Activated CD4-positive, alpha-beta T cell treated with anti-CD3 and anti-CD28 coated beads, Interleukin-2, amount 10 ng/mL, durations not matched to agents 7 days and 5 days (primary cell): ENCODE data around the gene SOSTDC1. TPM values are rescaled to one million over a fixed set of nuclear protein-coding genes. Genes with fewer than 3 reads are reported as not detected.
"Not testable (repeated sequence)": the region's sequence is repeated elsewhere in the genome, so short reads cannot be mapped to it uniquely, and the experiment has no call there.

Experiments used
- CTCF ChIA-PET: fragments of 350-600 bp; sonication (Branson Sonifier 250); formaldehyde crosslinking; loops from one replicate; lab custom pipeline; 2021; ENCODE audit warnings: antibody characterized with exemption; lab: Charles Lee
- POLR2A ChIA-PET: fragments of 350-600 bp; sonication (Branson Sonifier 250); formaldehyde crosslinking; loops from one replicate; lab custom pipeline; 2021; ENCODE audit warnings: antibody characterized with exemption; lab: Charles Lee
- DNase-seq: peaks from one replicate; pipeline ENCODE4 v3.0.0-alpha.2; 2020
- H3K27ac Mint-ChIP-seq: one replicate; pipeline ENCODE4 v1.8.0; 2021; ENCODE audit warnings: mild to moderate bottlenecking, moderate library complexity, mixed read lengths
- H3K27me3 Mint-ChIP-seq: one replicate; pipeline ENCODE4 v1.8.0; 2021; ENCODE audit warnings: mixed read lengths
- H3K36me3 Mint-ChIP-seq: one replicate; pipeline ENCODE4 v1.8.0; 2021; ENCODE audit warnings: low read depth, mixed read lengths
- H3K4me1 Mint-ChIP-seq: one replicate; pipeline ENCODE4 v1.8.0; 2021; ENCODE audit warnings: mixed read lengths
- H3K4me3 Mint-ChIP-seq: one replicate; pipeline ENCODE4 v1.8.0; 2021; ENCODE audit warnings: mild to moderate bottlenecking, moderate library complexity, mixed read lengths
- H3K9me3 Mint-ChIP-seq: one replicate; pipeline ENCODE4 v1.8.0; 2021; ENCODE audit warnings: mixed read lengths
- total RNA-seq, 2 experiments: library from RNA; stranded (reverse); gene quantifications; one replicate each; pipeline ENCODE4 v1.2.3, GENCODE V29; 2021

SOSTDC1 gene
- total RNA-seq, 2 experiments from 2014 or later = not detected

- ChIA-PET POLR2A (no interaction called here), CTCF (interaction anchor here (1.5 kb wide), 1 partner anchor 43 kb away, joined by 4 read pairs; no protein-coding TSS in a partner anchor)
- no peaks in the 10 kb centered on the region for H3K4me1 Mint-ChIP-seq
- no peaks in the 10 kb centered on the region for H3K36me3 Mint-ChIP-seq
- DNase-seq = no peak
- no peaks in the 10 kb centered on the region for H3K27me3 Mint-ChIP-seq
- H3K27ac Mint-ChIP-seq = no peak overlapping the region
- no peaks in the 10 kb centered on the region for H3K9me3 Mint-ChIP-seq
- H3K4me3 Mint-ChIP-seq = no peak overlapping the region
These were observed 15.2 kb downstream of the SOSTDC1 start for GRCh38 chr7:16450366-16450765.

GRCh38 chr7:16447876-16448275, 17.7 kb downstream of the SOSTDC1 start:
- Mint-ChIP-seq H3K9me3 (no peaks in the 10 kb centered on the region), H3K27me3 (no peaks in the 10 kb centered on the region), H3K4me3 (no peak overlapping the region), H3K27ac (no peak overlapping the region), H3K4me1 (no peaks in the 10 kb centered on the region), H3K36me3 (no peaks in the 10 kb centered on the region)
- DNase-seq = no peak
- CTCF ChIA-PET = no interaction called here
- POLR2A ChIA-PET = no interaction called here

GRCh38 chr7:16446508-16446907, 19.0 kb downstream of the SOSTDC1 start:
- Mint-ChIP-seq H3K27me3 (no peaks in the 10 kb centered on the region), H3K9me3 (no peaks in the 10 kb centered on the region), H3K4me3 (no peak overlapping the region), H3K27ac (no peak overlapping the region), H3K4me1 (no peaks in the 10 kb centered on the region), H3K36me3 (no peaks in the 10 kb centered on the region)
- DNase-seq = no peak
- ChIA-PET POLR2A (no interaction called here), CTCF (no interaction called here)

GRCh38 chr7:16443871-16444270, 21.7 kb downstream of the SOSTDC1 start:
- H3K4me1 Mint-ChIP-seq, DNase-seq, POLR2A ChIA-PET, H3K27ac Mint-ChIP-seq, H3K4me3 Mint-ChIP-seq, CTCF ChIA-PET, H3K36me3 Mint-ChIP-seq, H3K27me3 Mint-ChIP-seq, H3K9me3 Mint-ChIP-seq: not testable (repeated sequence)

- no peaks in the 10 kb centered on the region for H3K27me3 Mint-ChIP-seq
- DNase-seq = no peak
- CTCF ChIA-PET = no interaction called here
- H3K9me3 Mint-ChIP-seq = no peaks in the 10 kb centered on the region
- H3K4me1 Mint-ChIP-seq = peaks cover under 1% of the 10 kb centered on the region
- no peak overlapping the region for H3K4me3 Mint-ChIP-seq
- H3K27ac Mint-ChIP-seq = no peak overlapping the region
- no peaks in the 10 kb centered on the region for H3K36me3 Mint-ChIP-seq
- POLR2A ChIA-PET = interaction anchor here (0.6 kb wide), 1 partner anchor 702 kb away, joined by 4 read pairs; no protein-coding TSS in a partner anchor
These were observed 26.6 kb downstream of the SOSTDC1 start for GRCh38 chr7:16438988-16439387.

GRCh38 chr7:16436306-16436705, 29.2 kb downstream of the SOSTDC1 start:
- ChIA-PET CTCF (no interaction called here), POLR2A (no interaction called here)
- Mint-ChIP-seq H3K36me3 (no peaks in the 10 kb centered on the region), H3K4me1 (peaks cover 7% of the 10 kb centered on the region), H3K9me3 (no peaks in the 10 kb centered on the region), H3K27me3 (no peaks in the 10 kb centered on the region), H3K27ac (no peak overlapping the region), H3K4me3 (no peak overlapping the region)
- DNase-seq = no peak

GRCh38 chr7:16433568-16434122, 31.9 kb downstream of the SOSTDC1 start:
- ChIA-PET CTCF (interaction anchor here (0.9 to 1.4 kb wide), 4 partner anchors 13 to 131 kb away, joined by 3 to 5 read pairs (median 4); no protein-coding TSS in a partner anchor), POLR2A (no interaction called here)
- H3K4me3 Mint-ChIP-seq = no peak overlapping the region
- DNase-seq = no peak
- H3K36me3 Mint-ChIP-seq = no peaks in the 10 kb centered on the region
- peaks cover 7% of the 10 kb centered on the region for H3K4me1 Mint-ChIP-seq
- no peaks in the 10 kb centered on the region for H3K9me3 Mint-ChIP-seq
- H3K27ac Mint-ChIP-seq = no peak overlapping the region
- no peaks in the 10 kb centered on the region for H3K27me3 Mint-ChIP-seq

- Mint-ChIP-seq H3K4me1 (peaks cover 7% of the 10 kb centered on the region), H3K9me3 (no peaks in the 10 kb centered on the region), H3K27ac (no peak overlapping the region), H3K27me3 (no peaks in the 10 kb centered on the region), H3K36me3 (no peaks in the 10 kb centered on the region), H3K4me3 (no peak overlapping the region)
- DNase-seq = no peak
- ChIA-PET POLR2A (no interaction called here), CTCF (interaction anchor here (1.4 kb wide), 1 partner anchor 12 kb away, joined by 5 read pairs; no protein-coding TSS in a partner anchor)
These were observed 33.2 kb downstream of the SOSTDC1 start for GRCh38 chr7:16432425-16432731.

GRCh38 chr7:16431646-16432424, 33.7 kb downstream of the SOSTDC1 start:
- DNase-seq = peak; percentile 46
- peaks cover 7% of the 10 kb centered on the region for H3K4me1 Mint-ChIP-seq

GRCh38 chr7:16430133-16430532, 35.4 kb downstream of the SOSTDC1 start:
- no peaks in the 10 kb centered on the region for H3K36me3 Mint-ChIP-seq
- DNase-seq = no peak
- ChIA-PET POLR2A (no interaction called here), CTCF (interaction anchor here (1.1 kb wide), 1 partner anchor 9 kb away, joined by 3 read pairs; no protein-coding TSS in a partner anchor)
- no peaks in the 10 kb centered on the region for H3K9me3 Mint-ChIP-seq
- H3K4me3 Mint-ChIP-seq = no peak overlapping the region
- peaks cover 2% of the 10 kb centered on the region for H3K27me3 Mint-ChIP-seq
- H3K4me1 Mint-ChIP-seq = peaks cover 7% of the 10 kb centered on the region
- no peak overlapping the region for H3K27ac Mint-ChIP-seq

More at GRCh38 chr7:16431646-16432424, 33.7 kb downstream of the SOSTDC1 start:
- no peaks in the 10 kb centered on the region for H3K9me3 Mint-ChIP-seq
- H3K4me3 Mint-ChIP-seq = no peak overlapping the region
- ChIA-PET POLR2A (no interaction called here), CTCF (interaction anchor here (1.4 kb wide), 2 partner anchors 12 to 133 kb away, joined by 4 to 5 read pairs; no protein-coding TSS in a partner anchor)
- no peaks in the 10 kb centered on the region for H3K27me3 Mint-ChIP-seq
- no peaks in the 10 kb centered on the region for H3K36me3 Mint-ChIP-seq
- H3K27ac Mint-ChIP-seq = no peak overlapping the region

GRCh38 chr7:16428672-16429071, 36.9 kb downstream of the SOSTDC1 start:
- POLR2A ChIA-PET = no interaction called here
- H3K36me3 Mint-ChIP-seq = no peaks in the 10 kb centered on the region
- CTCF ChIA-PET = no interaction called here

GRCh38 chr7:16428182-16428581, 37.4 kb downstream of the SOSTDC1 start:
- Mint-ChIP-seq H3K4me3 (no peak overlapping the region), H3K36me3 (no peaks in the 10 kb centered on the region), H3K4me1 (no peaks in the 10 kb centered on the region), H3K27me3 (peaks cover 2% of the 10 kb centered on the region), H3K9me3 (no peaks in the 10 kb centered on the region), H3K27ac (no peak overlapping the region)
- CTCF ChIA-PET = no interaction called here
- no peak for DNase-seq
- POLR2A ChIA-PET = no interaction called here

More at GRCh38 chr7:16428672-16429071, 36.9 kb downstream of the SOSTDC1 start:
- no peaks in the 10 kb centered on the region for H3K9me3 Mint-ChIP-seq
- no peak overlapping the region for H3K27ac Mint-ChIP-seq
- H3K4me3 Mint-ChIP-seq = no peak overlapping the region
- peaks cover 3% of the 10 kb centered on the region for H3K4me1 Mint-ChIP-seq
- H3K27me3 Mint-ChIP-seq = peaks cover 2% of the 10 kb centered on the region
- no peak for DNase-seq

- POLR2A ChIA-PET = no interaction called here
- peaks cover 2% of the 10 kb centered on the region for H3K27me3 Mint-ChIP-seq
- H3K27ac Mint-ChIP-seq = no peak overlapping the region
- peaks cover 20% of the 10 kb centered on the region for H3K4me1 Mint-ChIP-seq
- CTCF ChIA-PET = no interaction called here
- H3K9me3 Mint-ChIP-seq = peaks cover under 1% of the 10 kb centered on the region
- H3K36me3 Mint-ChIP-seq = peaks cover 2% of the 10 kb centered on the region
- DNase-seq = no peak
- no peak overlapping the region for H3K4me3 Mint-ChIP-seq
These were observed 41.8 kb downstream of the SOSTDC1 start for GRCh38 chr7:16423761-16424160.
